ENCODE data around the gene ZBED3. TPM values are rescaled to one million over a fixed set of nuclear protein-coding genes. Genes with fewer than 3 reads are reported as not detected.
A peak's percentile ranks its signal among the peaks of the same experiment; 100 is the strongest.

Gene ZBED3
- total RNA-seq, 1 donor from 2014 or later = 15.4 TPM

DNA sequence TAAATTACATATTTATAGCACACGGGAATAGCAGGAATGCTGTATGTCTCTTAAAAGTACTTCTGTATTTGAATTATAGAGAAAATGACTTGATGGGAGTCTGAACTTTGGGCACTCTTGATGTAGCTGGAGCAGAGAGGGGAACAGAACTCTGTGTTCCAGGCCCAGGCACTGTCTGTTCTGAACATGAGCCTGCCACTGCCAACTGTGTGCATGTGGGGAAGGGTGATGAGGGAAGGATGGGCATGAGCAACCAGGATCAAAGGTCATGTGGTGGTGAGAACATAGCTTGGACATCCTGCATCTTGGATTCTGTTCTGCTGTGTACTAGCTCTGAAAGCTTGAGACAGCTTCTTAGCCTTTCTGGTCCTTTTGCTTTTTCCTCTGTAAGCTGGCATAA is 16.4 kb upstream of the ZBED3 start:
- TF ChIP-seq, protein P1, sequence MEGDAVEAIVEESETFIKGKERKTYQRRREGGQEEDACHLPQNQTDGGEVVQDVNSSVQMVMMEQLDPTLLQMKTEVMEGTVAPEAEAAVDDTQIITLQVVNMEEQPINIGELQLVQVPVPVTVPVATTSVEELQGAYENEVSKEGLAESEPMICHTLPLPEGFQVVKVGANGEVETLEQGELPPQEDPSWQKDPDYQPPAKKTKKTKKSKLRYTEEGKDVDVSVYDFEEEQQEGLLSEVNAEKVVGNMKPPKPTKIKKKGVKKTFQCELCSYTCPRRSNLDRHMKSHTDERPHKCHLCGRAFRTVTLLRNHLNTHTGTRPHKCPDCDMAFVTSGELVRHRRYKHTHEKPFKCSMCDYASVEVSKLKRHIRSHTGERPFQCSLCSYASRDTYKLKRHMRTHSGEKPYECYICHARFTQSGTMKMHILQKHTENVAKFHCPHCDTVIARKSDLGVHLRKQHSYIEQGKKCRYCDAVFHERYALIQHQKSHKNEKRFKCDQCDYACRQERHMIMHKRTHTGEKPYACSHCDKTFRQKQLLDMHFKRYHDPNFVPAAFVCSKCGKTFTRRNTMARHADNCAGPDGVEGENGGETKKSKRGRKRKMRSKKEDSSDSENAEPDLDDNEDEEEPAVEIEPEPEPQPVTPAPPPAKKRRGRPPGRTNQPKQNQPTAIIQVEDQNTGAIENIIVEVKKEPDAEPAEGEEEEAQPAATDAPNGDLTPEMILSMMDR (conservative IDR thresholded peaks at IDR 0.05) = no peak
- H3K27me3 Mint-ChIP-seq = no peaks in the 10 kb centered on the region
- no peaks in the 10 kb centered on the region for H3K9me3 Mint-ChIP-seq
- H3K4me1 Mint-ChIP-seq (ENCODE audit: unreplicated experiment) = no peaks in the 10 kb centered on the region
- peaks cover 23% of the 10 kb centered on the region for H3K36me3 Mint-ChIP-seq
- no peak overlapping the region for H3K4me3 Mint-ChIP-seq
- H3K27ac Mint-ChIP-seq = no peak overlapping the region
- no peak for DNase-seq (ENCODE audit: extremely low spot score, unreplicated experiment)

DNA sequence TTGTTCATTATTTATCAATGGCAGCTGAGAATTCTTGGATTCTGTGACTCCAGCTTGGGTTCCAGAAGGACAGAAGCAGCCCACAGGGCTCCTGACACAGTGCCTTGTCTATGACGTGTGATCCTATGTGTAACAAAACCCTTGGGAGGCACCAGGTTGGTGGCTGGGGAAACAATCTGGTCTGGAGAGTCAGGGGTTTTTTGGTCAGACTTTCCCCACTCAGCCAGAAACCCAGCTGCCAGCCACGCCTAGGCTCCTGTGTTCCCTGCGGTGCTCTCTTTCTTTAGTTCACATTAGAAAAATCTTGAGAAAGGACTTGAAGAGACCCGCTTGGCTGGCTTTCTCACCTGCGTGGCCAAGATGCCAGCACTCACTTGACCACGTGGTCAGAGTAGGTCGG is 15.5 kb upstream of the ZBED3 start:
- no peak overlapping the region for H3K27ac Mint-ChIP-seq
- DNase-seq (ENCODE audit: extremely low spot score, unreplicated experiment) = no peak
- peaks cover 23% of the 10 kb centered on the region for H3K36me3 Mint-ChIP-seq
- TF ChIP-seq, protein P1 (conservative IDR thresholded peaks at IDR 0.05) = no peak
- no peaks in the 10 kb centered on the region for H3K27me3 Mint-ChIP-seq
- no peak overlapping the region for H3K4me3 Mint-ChIP-seq
- no peaks in the 10 kb centered on the region for H3K9me3 Mint-ChIP-seq
- H3K4me1 Mint-ChIP-seq (ENCODE audit: unreplicated experiment) = no peaks in the 10 kb centered on the region

DNA sequence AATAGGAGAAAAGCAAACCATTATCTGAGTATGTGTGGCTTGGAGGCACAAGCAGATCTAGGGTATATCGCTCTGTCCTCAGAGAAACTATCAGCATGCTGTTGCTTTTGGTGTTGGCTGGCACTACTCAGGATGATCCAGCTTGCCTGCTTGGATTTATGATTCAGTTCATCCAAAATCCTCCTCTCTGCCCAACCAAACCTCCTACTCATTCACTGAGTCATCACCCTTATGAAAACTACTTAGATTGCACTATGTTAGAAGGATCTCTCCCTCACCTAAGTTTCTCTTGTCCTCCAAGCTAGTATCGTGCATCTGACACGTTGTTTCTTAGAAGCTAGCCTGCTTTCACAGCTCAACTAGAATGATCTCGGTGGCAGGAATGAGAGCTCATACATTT is 14.2 kb upstream of the ZBED3 start:
- no peaks in the 10 kb centered on the region for H3K4me1 Mint-ChIP-seq (ENCODE audit: unreplicated experiment)
- no peak overlapping the region for H3K27ac Mint-ChIP-seq
- no peaks in the 10 kb centered on the region for H3K27me3 Mint-ChIP-seq
- no peaks in the 10 kb centered on the region for H3K9me3 Mint-ChIP-seq
- H3K4me3 Mint-ChIP-seq = no peak overlapping the region
- H3K36me3 Mint-ChIP-seq = peaks cover 27% of the 10 kb centered on the region
- DNase-seq (ENCODE audit: extremely low spot score, unreplicated experiment) = no peak
- TF ChIP-seq, protein P1 (conservative IDR thresholded peaks at IDR 0.05) = no peak

DNA sequence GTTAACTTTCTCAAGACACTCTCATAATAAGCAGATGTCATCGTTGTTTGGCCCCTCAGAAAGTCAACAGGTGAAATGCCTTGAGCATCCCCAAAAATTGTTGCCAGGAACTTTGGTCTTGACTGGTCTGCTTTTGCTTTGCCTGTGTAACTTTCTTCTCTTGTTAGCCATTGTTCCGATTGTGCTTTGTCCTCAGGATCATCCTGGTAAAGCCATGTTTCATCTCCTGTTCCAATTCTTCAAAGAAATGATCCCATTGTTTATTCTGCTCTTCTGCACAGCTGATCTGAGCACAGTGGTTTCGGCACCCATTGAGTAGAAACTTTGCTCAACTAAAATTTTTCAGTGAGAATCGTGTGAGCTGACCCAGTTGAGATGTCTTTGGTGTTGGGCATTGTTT is 8.1 kb upstream of the ZBED3 start:
- Mint-ChIP-seq H3K4me3 (no peak overlapping the region), H3K4me1 (ENCODE audit: unreplicated experiment) (no peaks in the 10 kb centered on the region), H3K36me3 (peaks cover 26% of the 10 kb centered on the region), H3K27me3 (no peaks in the 10 kb centered on the region), H3K9me3 (no peaks in the 10 kb centered on the region), H3K27ac (no peak overlapping the region)
- no peak for DNase-seq (ENCODE audit: extremely low spot score, unreplicated experiment)
- TF ChIP-seq, protein P1 (conservative IDR thresholded peaks at IDR 0.05) = no peak

DNA sequence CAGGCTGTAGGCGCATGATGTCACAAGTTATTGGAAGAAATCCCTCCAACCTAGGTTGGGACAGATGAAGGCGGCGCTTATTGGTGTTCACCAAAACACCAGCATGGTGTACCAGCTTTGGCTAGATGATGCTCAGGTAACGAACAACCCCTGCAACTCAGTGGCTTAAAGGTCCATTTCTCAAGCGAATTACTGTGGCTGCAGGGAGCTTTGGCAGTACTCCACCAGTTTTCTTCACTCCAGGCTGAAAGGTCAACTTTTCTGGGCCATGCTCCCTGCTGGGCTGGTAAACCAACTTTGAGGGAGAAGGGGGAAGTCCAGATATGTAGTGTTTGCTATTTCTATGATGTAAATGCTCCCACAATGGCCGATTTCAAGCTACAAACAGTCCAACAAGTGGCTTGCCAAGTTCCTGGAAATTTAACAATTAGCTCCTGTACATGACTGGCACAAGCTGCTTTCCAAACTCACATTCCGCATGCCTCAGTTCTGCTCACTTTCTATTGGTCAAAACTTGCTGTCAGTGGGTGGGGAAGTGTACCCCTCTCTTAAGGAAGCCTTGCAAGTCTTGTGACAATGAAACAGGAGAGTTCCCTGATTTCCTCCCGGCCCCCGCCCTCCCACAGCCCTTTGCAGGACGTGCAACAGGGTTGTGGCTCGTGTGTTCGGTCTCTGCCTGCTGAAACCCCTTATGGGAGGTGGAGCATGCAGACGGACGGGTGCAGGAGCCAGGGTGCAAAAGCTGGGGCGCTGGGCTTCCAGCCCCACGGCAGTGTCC is 588 bp upstream of the ZBED3 start:
- peaks cover 27% of the 10 kb centered on the region for H3K36me3 Mint-ChIP-seq
- no peak for DNase-seq (ENCODE audit: extremely low spot score, unreplicated experiment)
- H3K27ac Mint-ChIP-seq = peak overlapping the region; percentile 96
- TF ChIP-seq, protein P1 (conservative IDR thresholded peaks at IDR 0.05) = no peak
- no peaks in the 10 kb centered on the region for H3K9me3 Mint-ChIP-seq
- H3K27me3 Mint-ChIP-seq = no peaks in the 10 kb centered on the region
- peaks cover 21% of the 10 kb centered on the region for H3K4me1 Mint-ChIP-seq (ENCODE audit: unreplicated experiment)
- peak overlapping the region; percentile 99 for H3K4me3 Mint-ChIP-seq

Data from type B pancreatic cell (in vitro differentiated cells).